K562 (cell line): Measurements from ENCODE around the gene LCNL1. TPM values are rescaled to one million over a fixed set of nuclear protein-coding genes. Genes with fewer than 3 reads are reported as not detected.
A peak's percentile ranks its signal among the peaks of the same experiment; 100 is the strongest.

Source experiments
- CREB1 ChIP-seq, 2 experiments: sonication (generic) in 1 of 2; formaldehyde crosslinking in 1 of 2; IDR thresholded peaks; 2 replicates each; pipeline versions ENCODE4 v1.6.1 to v1.8.0; 2012 to 2022; ENCODE audit warnings: inconsistent platforms in 1 of 2, mild to moderate bottlenecking in 1 of 2, missing genetic modification reagents in 1 of 2, moderate library complexity in 1 of 2
- CSDE1 ChIP-seq, 2 experiments: fragments of 450-650 bp; IDR thresholded peaks; 2 replicates each; pipeline ENCODE4 v1.6.1; 2016; ENCODE audit warnings: mild to moderate bottlenecking in 1 of 2
- CTBP1 ChIP-seq: fragments of 450-650 bp; IDR thresholded peaks from 2 replicates; pipeline ENCODE4 v1.6.1; 2016; ENCODE audit warnings: borderline replicate concordance
- EP400 ChIP-seq: fragments of 450-650 bp; IDR thresholded peaks from 2 replicates; pipeline ENCODE4 v1.6.1; 2017; ENCODE audit warnings: antibody characterized with exemption, mild to moderate bottlenecking, moderate library complexity
- FOXA3 ChIP-seq, 2 experiments: fragments of 450-650 bp in 1 of 2; sonication (generic) in 1 of 2; formaldehyde crosslinking; IDR thresholded peaks in 1 of 2; conservative IDR thresholded peaks in 1 of 2; 2 replicates each; pipeline versions ENCODE4 v1.4.0 to v1.8.0; 2020 to 2022; ENCODE audit warnings: mild to moderate bottlenecking in 2 of 2, missing genetic modification reagents in 1 of 2
- MAFF ChIP-seq: IDR thresholded peaks from 2 replicates; pipeline ENCODE4 v1.6.1; 2012; ENCODE audit warnings: low read length, improper control_type of control experiment
- MGA ChIP-seq: fragments of 450-650 bp; IDR thresholded peaks from 2 replicates; pipeline ENCODE4 v1.6.1; 2016; ENCODE audit warnings: mild to moderate bottlenecking, moderate library complexity
- polyA plus RNA-seq, 8 experiments: library from polyadenylated mRNA; depleted of rRNA in 4 of 8; stranded (reverse) in 5 of 8; unstranded in 3 of 8; fragments of >200 nt; fragmentation: Nextera tagmentation in 2 of 8; fragmentation: Illumina TruSeq in 1 of 8; extraction: Ambion mirVana in 2 of 8; extraction: Trizol in 1 of 8; gene quantifications; 2 replicates each; pipeline versions ENCODE4 v1.2.1 to v1.2.3, GENCODE V29; 2011 to 2014; ENCODE audit warnings: inconsistent platforms in 1 of 8, missing spikeins in 1 of 8
- total RNA-seq, 7 experiments: library from RNA; depleted of rRNA in 6 of 7; stranded (reverse); fragments of >200 nt in 6 of 7; fragmentation: Illumina TruSeq in 2 of 7; extraction: Trizol in 2 of 7; gene quantifications; 2 replicates each; pipeline versions ENCODE4 v1.2.1 to v1.2.3, GENCODE V29; 2011 to 2021; ENCODE audit warnings: low replicate concordance in 1 of 7
- TF ChIP-seq, protein P1 (sequence below): IDR thresholded peaks from 3 replicates; pipeline ENCODE4 v1.6.1; 2011; ENCODE audit warnings: borderline replicate concordance, mild to moderate bottlenecking, moderate library complexity; ENCODE audit not compliant: insufficient read length; ENCODE audit errors: extremely low read depth
- TF ChIP-seq, protein P2 (sequence below): sonication (generic); formaldehyde crosslinking; IDR thresholded peaks from 2 replicates; pipeline ENCODE4 v1.8.1; 2023; ENCODE audit warnings: mild to moderate bottlenecking, missing genetic modification reagents

The LCNL1 gene
- total and polyA plus RNA-seq, 9 of the 15 experiments (the other 6 are each of a cell fraction or from before 2014, with no cell fraction given), result 0.04 to 0.16 (median 0.04) TPM; not detected in 4

DNA sequence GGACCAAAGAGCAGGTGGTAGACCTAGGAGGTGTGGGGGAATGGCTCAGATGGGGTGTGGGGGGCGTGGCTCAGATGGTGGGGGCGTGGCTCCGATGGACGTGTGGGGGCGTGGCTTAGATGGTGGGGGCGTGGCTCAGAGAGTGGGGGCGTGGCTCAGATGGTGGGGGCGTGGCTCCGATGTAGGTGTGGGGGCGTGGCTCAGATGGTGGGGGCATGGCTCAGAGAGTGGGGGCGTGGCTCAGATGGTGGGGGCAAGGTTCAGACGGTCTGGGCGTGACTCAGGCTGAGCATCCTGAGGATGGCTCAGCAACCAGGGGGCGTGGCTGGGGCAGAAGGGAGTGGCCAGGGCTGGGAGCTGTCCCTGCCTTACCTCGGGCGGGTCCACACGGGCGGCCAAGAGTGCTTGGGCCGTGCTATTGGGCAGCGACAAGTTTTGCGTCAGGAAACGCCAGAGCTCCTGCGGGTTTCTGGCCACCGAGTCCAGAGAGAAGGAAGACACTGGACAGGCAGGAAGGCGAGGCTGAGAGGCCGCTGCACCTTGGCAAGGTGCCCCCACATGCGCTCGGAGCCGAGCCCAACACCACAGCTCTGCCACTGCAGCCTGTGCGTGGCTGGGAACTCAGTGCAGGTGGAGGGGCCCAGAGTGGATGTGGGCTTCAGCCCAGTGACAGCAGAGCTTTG is 39.3 kb downstream of the LCNL1 start (continued):
- TF ChIP-seq MGA (no peak), CTBP1 (peak; percentile 79), MAFF (no peak), FOXA3 (CRISPR knock-in tag; conservative IDR thresholded peaks at IDR 0.05 in 1 of 2, IDR thresholded peaks at IDR 0.05 in 1 of 2) (no peak), CSDE1 (IDR thresholded peaks at IDR 0.05) (no peak), EP400 (no peak), CREB1 (IDR thresholded peaks at IDR 0.05) (peak; percentile 56; the same call in 1 of the 2 replicates), CREB1 (CRISPR knock-in tag; IDR thresholded peaks at IDR 0.05) (no peak)
- TF ChIP-seq, protein P1, sequence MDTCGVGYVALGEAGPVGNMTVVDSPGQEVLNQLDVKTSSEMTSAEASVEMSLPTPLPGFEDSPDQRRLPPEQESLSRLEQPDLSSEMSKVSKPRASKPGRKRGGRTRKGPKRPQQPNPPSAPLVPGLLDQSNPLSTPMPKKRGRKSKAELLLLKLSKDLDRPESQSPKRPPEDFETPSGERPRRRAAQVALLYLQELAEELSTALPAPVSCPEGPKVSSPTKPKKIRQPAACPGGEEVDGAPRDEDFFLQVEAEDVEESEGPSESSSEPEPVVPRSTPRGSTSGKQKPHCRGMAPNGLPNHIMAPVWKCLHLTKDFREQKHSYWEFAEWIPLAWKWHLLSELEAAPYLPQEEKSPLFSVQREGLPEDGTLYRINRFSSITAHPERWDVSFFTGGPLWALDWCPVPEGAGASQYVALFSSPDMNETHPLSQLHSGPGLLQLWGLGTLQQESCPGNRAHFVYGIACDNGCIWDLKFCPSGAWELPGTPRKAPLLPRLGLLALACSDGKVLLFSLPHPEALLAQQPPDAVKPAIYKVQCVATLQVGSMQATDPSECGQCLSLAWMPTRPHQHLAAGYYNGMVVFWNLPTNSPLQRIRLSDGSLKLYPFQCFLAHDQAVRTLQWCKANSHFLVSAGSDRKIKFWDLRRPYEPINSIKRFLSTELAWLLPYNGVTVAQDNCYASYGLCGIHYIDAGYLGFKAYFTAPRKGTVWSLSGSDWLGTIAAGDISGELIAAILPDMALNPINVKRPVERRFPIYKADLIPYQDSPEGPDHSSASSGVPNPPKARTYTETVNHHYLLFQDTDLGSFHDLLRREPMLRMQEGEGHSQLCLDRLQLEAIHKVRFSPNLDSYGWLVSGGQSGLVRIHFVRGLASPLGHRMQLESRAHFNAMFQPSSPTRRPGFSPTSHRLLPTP, result no peak
- TF ChIP-seq, protein P2, sequence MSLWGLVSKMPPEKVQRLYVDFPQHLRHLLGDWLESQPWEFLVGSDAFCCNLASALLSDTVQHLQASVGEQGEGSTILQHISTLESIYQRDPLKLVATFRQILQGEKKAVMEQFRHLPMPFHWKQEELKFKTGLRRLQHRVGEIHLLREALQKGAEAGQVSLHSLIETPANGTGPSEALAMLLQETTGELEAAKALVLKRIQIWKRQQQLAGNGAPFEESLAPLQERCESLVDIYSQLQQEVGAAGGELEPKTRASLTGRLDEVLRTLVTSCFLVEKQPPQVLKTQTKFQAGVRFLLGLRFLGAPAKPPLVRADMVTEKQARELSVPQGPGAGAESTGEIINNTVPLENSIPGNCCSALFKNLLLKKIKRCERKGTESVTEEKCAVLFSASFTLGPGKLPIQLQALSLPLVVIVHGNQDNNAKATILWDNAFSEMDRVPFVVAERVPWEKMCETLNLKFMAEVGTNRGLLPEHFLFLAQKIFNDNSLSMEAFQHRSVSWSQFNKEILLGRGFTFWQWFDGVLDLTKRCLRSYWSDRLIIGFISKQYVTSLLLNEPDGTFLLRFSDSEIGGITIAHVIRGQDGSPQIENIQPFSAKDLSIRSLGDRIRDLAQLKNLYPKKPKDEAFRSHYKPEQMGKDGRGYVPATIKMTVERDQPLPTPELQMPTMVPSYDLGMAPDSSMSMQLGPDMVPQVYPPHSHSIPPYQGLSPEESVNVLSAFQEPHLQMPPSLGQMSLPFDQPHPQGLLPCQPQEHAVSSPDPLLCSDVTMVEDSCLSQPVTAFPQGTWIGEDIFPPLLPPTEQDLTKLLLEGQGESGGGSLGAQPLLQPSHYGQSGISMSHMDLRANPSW, result no peak
